K562 (cell line): ENCODE data around the gene CFL2. TPM values are rescaled to one million over a fixed set of nuclear protein-coding genes. Genes with fewer than 3 reads are reported as not detected.

Experiments used
- ATAC-seq: fragments of 200-7000 bp; cut with Tn5 transposase; 3 replicates; pipeline ENCODE4 v1.9.1; 2020; ENCODE audit warnings: moderate library complexity
- Bru-seq: library from RNA; stranded (reverse); fragments of 400-500 nt; gene quantifications from one replicate; lab custom pipeline; 2021; lab: Mats Ljungman, UMichigan
- BruChase-seq, 2 experiments: library from RNA; stranded (reverse); fragments of 400-500 nt; gene quantifications; one replicate each; lab custom pipeline; 2021; lab: Mats Ljungman, UMichigan
- BruUV-seq: library from RNA; stranded (reverse); fragments of 400-500 nt; replicated peaks from 2 replicates; lab custom pipeline; 2021; lab: Mats Ljungman, UMichigan
- CTCF ChIA-PET: fragments of 300-600 bp; formaldehyde crosslinking; extraction: SDS; loops from one replicate; lab custom pipeline; 2021; ENCODE audit warnings: low intra/inter-chr PET ratio; lab: Yijun Ruan, JAX
- POLR2A ChIA-PET: fragments of 300-600, 350-650 bp; sonication (Branson Sonifier 250); formaldehyde crosslinking; extraction: SDS; loops from one replicate; lab custom pipeline; 2021; ENCODE audit warnings: antibody characterized with exemption, inconsistent platforms; lab: Yijun Ruan, JAX
- DNase-seq, 4 experiments: peaks; one replicate each; pipeline versions ENCODE4 v3.0.0 to v3.0.0-alpha.2; 2011 to 2018; ENCODE audit warnings: low spot score in 3 of 4, mixed read lengths in 3 of 4; ENCODE audit errors: extremely low read depth in 1 of 4
- FAIRE-seq: peaks from 2 replicates; lab custom pipeline; 2011; peaks lifted over from hg19 to GRCh38; lab: Jason Lieb, UNC
- H2AFZ ChIP-seq: 2 replicates; pipeline ENCODE4 v1.6.0; 2011; ENCODE audit warnings: low read depth, low read length, control low read depth, inconsistent platforms
- H3K27ac ChIP-seq: fragments of 200-600 bp; 3 replicates; pipeline ENCODE4 v1.8.0; 2011; ENCODE audit warnings: low read depth, mild to moderate bottlenecking, control low read depth, inconsistent platforms, low read length, moderate library complexity, mixed read lengths; ENCODE audit errors: extremely low read depth
- H3K27me3 ChIP-seq, 2 experiments: fragments of 300-600 bp in 1 of 2; 2 replicates in 1 of 2; 3 replicates in 1 of 2; pipeline versions ENCODE4 v1.6.0 to v1.8.0; 2011; ENCODE audit warnings: inconsistent platforms in 2 of 2, low read length in 2 of 2, mild to moderate bottlenecking in 1 of 2, mixed read lengths in 1 of 2, moderate library complexity in 1 of 2; ENCODE audit not compliant: control insufficient read depth in 2 of 2, insufficient read depth in 2 of 2
- H3K36me3 ChIP-seq: fragments of 300-600 bp; 3 replicates; pipeline ENCODE4 v1.8.0; 2011; ENCODE audit warnings: mild to moderate bottlenecking, low read length, inconsistent platforms; ENCODE audit not compliant: control insufficient read depth, insufficient read depth
- H3K4me1 ChIP-seq, 2 experiments: fragments of 200-600 bp in 1 of 2; replicated peaks in 1 of 2; 2 replicates in 1 of 2; 3 replicates in 1 of 2; pipeline versions ENCODE4 v1.5.1 to v1.8.0; 2011; ENCODE audit warnings: inconsistent platforms in 2 of 2, low read length in 2 of 2, mild to moderate bottlenecking in 1 of 2, mixed read lengths in 1 of 2, moderate library complexity in 1 of 2; ENCODE audit not compliant: control insufficient read depth in 2 of 2, insufficient read depth in 2 of 2
- H3K4me2 ChIP-seq: 2 replicates; pipeline ENCODE4 v1.6.1; 2011; ENCODE audit warnings: low read length, control low read depth, inconsistent platforms, mixed read lengths; ENCODE audit not compliant: insufficient read depth
- H3K4me3 ChIP-seq: fragments of 200-600 bp; sonication (generic), shearing (Covaris generic); 2 replicates; pipeline ENCODE4 v1.5.1; 2016; ENCODE audit warnings: control low read depth, inconsistent platforms
- H3K79me2 ChIP-seq: fragments of 200-600 bp; 3 replicates; pipeline ENCODE4 v1.8.0; 2011; ENCODE audit warnings: low read length, inconsistent platforms; ENCODE audit not compliant: control insufficient read depth, insufficient read depth
- H3K9ac ChIP-seq, 2 experiments: 2 replicates each; pipeline versions ENCODE4 v1.6.0 to v1.6.1; 2011; ENCODE audit warnings: low read depth in 2 of 2, low read length in 2 of 2, control low read depth in 1 of 2, inconsistent platforms in 1 of 2, mild to moderate bottlenecking in 1 of 2, mixed read lengths in 1 of 2; ENCODE audit not compliant: insufficient read depth in 1 of 2
- H3K9me1 ChIP-seq: one replicate; pipeline ENCODE4 v1.6.0; 2011; ENCODE audit warnings: inconsistent platforms, mild to moderate bottlenecking, low read length, moderate library complexity; ENCODE audit not compliant: control insufficient read depth, insufficient read depth
- H3K9me3 ChIP-seq: replicated peaks from 2 replicates; pipeline ENCODE4 v1.5.1; 2011; ENCODE audit warnings: low read depth, low read length, inconsistent platforms; ENCODE audit not compliant: control insufficient read depth, insufficient read depth
- H4K20me1 ChIP-seq: replicated peaks from 2 replicates; pipeline ENCODE4 v1.6.1; 2011; ENCODE audit warnings: low read length, inconsistent platforms, mixed read lengths; ENCODE audit not compliant: control insufficient read depth, insufficient read depth
- CBX2 ChIP-seq: fragments of 200-600 bp; sonication (generic); IDR thresholded peaks from one replicate; pipeline ENCODE4 v1.6.1; 2012; ENCODE audit warnings: mild to moderate bottlenecking, low read length, inconsistent platforms; ENCODE audit not compliant: insufficient read depth, poor library complexity, severe bottlenecking
- CTBP1 ChIP-seq: fragments of 450-650 bp; IDR thresholded peaks from 2 replicates; pipeline ENCODE4 v1.6.1; 2016; ENCODE audit warnings: borderline replicate concordance
- RAD51 ChIP-seq: fragments of 450-650 bp; IDR thresholded peaks from 2 replicates; pipeline ENCODE4 v1.7.1; 2016; ENCODE audit warnings: low read depth, mild to moderate bottlenecking, borderline replicate concordance
- SIX5 ChIP-seq, 2 experiments: IDR thresholded peaks; 2 replicates each; pipeline ENCODE4 v1.6.1; 2011; ENCODE audit warnings: low read length in 2 of 2, borderline replicate concordance in 1 of 2, low read depth in 1 of 2, mild to moderate bottlenecking in 1 of 2, moderate library complexity in 1 of 2; ENCODE audit not compliant: insufficient read depth in 1 of 2
- USF2 ChIP-seq: sonication (generic); formaldehyde crosslinking; IDR thresholded peaks from 2 replicates; pipeline ENCODE4 v1.5.0; 2020; ENCODE audit warnings: missing genetic modification reagents
- ZEB2 ChIP-seq: fragments of 450-650 bp; IDR thresholded peaks from 2 replicates; pipeline ENCODE4 v1.6.1; 2016
- ZFP1 ChIP-seq: fragments of 450-650 bp; formaldehyde crosslinking; IDR thresholded peaks from 2 replicates; pipeline ENCODE4 v1.4.0; 2020; ENCODE audit warnings: mild to moderate bottlenecking, mixed read lengths
- ZFPM2 ChIP-seq: fragments of 250-450 bp; sonication (Bioruptor Pico); IDR thresholded peaks from 2 replicates; pipeline ENCODE4 v1.5.1; 2022; ENCODE audit warnings: mild to moderate bottlenecking
- WGBS: fragments of 100-300 bp; shearing (Covaris generic); methylation state at CpG from one replicate; pipeline ENCODE4 v1.1.6; 2016; ENCODE audit warnings: low coverage, mixed read lengths; ENCODE audit not compliant: insufficient coverage; ENCODE audit errors: missing lambda C conversion rate; 5-methylcytosine and 5-hydroxymethylcytosine counted together
- in situ Hi-C: fragments of 300-500 bp; cut with MboI; formaldehyde crosslinking; loops from 4 replicates; pipeline ENCODE4 v1.15.0; 2018; ENCODE audit warnings: inconsistent platforms, mixed read lengths
- intact Hi-C: fragments of 100-400 bp; cut with micrococcal nuclease; formaldehyde crosslinking; loops from 2 replicates; pipeline ENCODE4 v1.14.2; 2022
- long read RNA-seq, 3 experiments: library from polyadenylated mRNA in 2 of 3; library from RNA in 1 of 3; unstranded in 2 of 3; stranded (forward) in 1 of 3; transcript quantifications; one replicate each; pipeline ENCODE4 v2.0.0, GENCODE V29; 2019 to 2022
- polyA minus RNA-seq, 3 experiments: library from RNA; depleted of rRNA, polyadenylated mRNA; stranded (reverse); fragments of >200 nt; gene quantifications; 2 replicates each; pipeline ENCODE4 v1.2.3, GENCODE V29; 2011
- polyA plus RNA-seq, 8 experiments: library from polyadenylated mRNA; depleted of rRNA in 4 of 8; stranded (reverse) in 5 of 8; unstranded in 3 of 8; fragments of >200 nt; fragmentation: Nextera tagmentation in 2 of 8; fragmentation: Illumina TruSeq in 1 of 8; extraction: Ambion mirVana in 2 of 8; extraction: Trizol in 1 of 8; gene quantifications; 2 replicates each; pipeline versions ENCODE4 v1.2.1 to v1.2.3, GENCODE V29; 2011 to 2014; ENCODE audit warnings: inconsistent platforms in 1 of 8, missing spikeins in 1 of 8
- total RNA-seq, 7 experiments: library from RNA; depleted of rRNA in 6 of 7; stranded (reverse); fragments of >200 nt in 6 of 7; fragmentation: Illumina TruSeq in 2 of 7; extraction: Trizol in 2 of 7; gene quantifications; 2 replicates each; pipeline versions ENCODE4 v1.2.1 to v1.2.3, GENCODE V29; 2011 to 2021; ENCODE audit warnings: low replicate concordance in 1 of 7
- TF ChIP-seq, protein P1 (sequence below): fragments of 450-650 bp; formaldehyde crosslinking; IDR thresholded peaks from 2 replicates; pipeline ENCODE4 v1.4.0; 2020; ENCODE audit warnings: mild to moderate bottlenecking, mixed read lengths
- TF ChIP-seq, protein P2 (sequence below): conservative IDR thresholded peaks from 2 replicates; pipeline ENCODE4 v1.6.1; 2011; ENCODE audit warnings: low read depth, mild to moderate bottlenecking, low read length; ENCODE audit not compliant: control insufficient read depth

The CFL2 gene
- total RNA-seq (2011; cell fraction: chromatin; rRNA removed; ENCODE audit: low replicate concordance): 4.9 and 13.4 TPM in 2 replicates
- 1.2 and 1.3 TPM in 2 replicates for total RNA-seq (2011; cell fraction: nucleolus; rRNA removed)
- total RNA-seq (2011; cell fraction: nucleoplasm; rRNA removed): 6.7 and 17.6 TPM in 2 replicates
- total RNA-seq (2014; rRNA removed): 2.0 and 5.0 TPM in 2 replicates
- 4.0 and 5.0 TPM in 2 replicates for total RNA-seq (2014; rRNA removed; fragmentation: Illumina TruSeq; extraction: Trizol)
- 4.2 and 4.6 TPM in 2 replicates for total RNA-seq (2015; rRNA removed; fragmentation: Illumina TruSeq; extraction: Trizol)
- 6.5 TPM in 2 replicates for total RNA-seq (2021)
- polyA plus RNA-seq (2011; rRNA removed): 4.4 and 5.1 TPM in 2 replicates
- polyA plus RNA-seq (2011; cell fraction: cytosol; rRNA removed): 1.3 and 2.9 TPM in 2 replicates
- 3.8 and 6.6 TPM in 2 replicates for polyA plus RNA-seq (2011; cell fraction: nucleus; rRNA removed)
- 5.9 and 7.4 TPM in 2 replicates for polyA plus RNA-seq (2012)
- 7.1 and 12.7 TPM in 2 replicates for polyA plus RNA-seq (2014; fragmentation: Illumina TruSeq; extraction: Trizol)
- polyA plus RNA-seq (2014; fragmentation: Nextera tagmentation; extraction: Ambion mirVana): 1 to 10 TPM; 5.8 to 5.9 TPM
- polyA plus RNA-seq (2014; rRNA removed): 3.2 and 8.1 TPM in 2 replicates
- 9.3 and 10.7 TPM in 2 replicates for polyA minus RNA-seq (2011; rRNA and poly(A)+ RNA removed)
- polyA minus RNA-seq (2011; cell fraction: cytosol; rRNA and poly(A)+ RNA removed): 2.5 and 3.2 TPM in 2 replicates
- 1.8 and 5.9 TPM in 2 replicates for polyA minus RNA-seq (2011; cell fraction: nucleus; rRNA and poly(A)+ RNA removed)
- Bru-seq, nascent RNA: percentile 86 among the genes with signal in this experiment
- BruChase-seq, experiment 1, labeled RNA remaining after a 2-hour chase: percentile 81 among the genes with signal in this experiment
- percentile 82 among the genes with signal in this experiment for BruChase-seq, experiment 2, labeled RNA remaining after a 6-hour chase
- long read RNA-seq, experiment 1, full-length matches to known transcripts: 25 of 28 reads
- long read RNA-seq, experiment 1, partial matches to known transcripts: 2 of 28 reads
- long read RNA-seq, experiment 1, other reads (novel, unspliced or antisense): 1 of 28 reads
- long read RNA-seq, experiment 2, full-length matches to known transcripts: 3 of 6 reads
- long read RNA-seq, experiment 2, partial matches to known transcripts: 0 of 6 reads
- long read RNA-seq, experiment 2, other reads (novel, unspliced or antisense): 3 of 6 reads
- long read RNA-seq, experiment 3, full-length matches to known transcripts: 11 of 11 reads
- long read RNA-seq, experiment 3, partial matches to known transcripts: 0 of 11 reads
- long read RNA-seq, experiment 3, other reads (novel, unspliced or antisense): 0 of 11 reads

GRCh38 chr14:34714320-34715126 is at the start of gene CFL2:
TSS of gene CFL2 (minus strand) at chr14:34714593. CDS start at chr14:34714540, 53 bp downstream.
- FAIRE-seq: no peak
- TF ChIP-seq, protein P1, sequence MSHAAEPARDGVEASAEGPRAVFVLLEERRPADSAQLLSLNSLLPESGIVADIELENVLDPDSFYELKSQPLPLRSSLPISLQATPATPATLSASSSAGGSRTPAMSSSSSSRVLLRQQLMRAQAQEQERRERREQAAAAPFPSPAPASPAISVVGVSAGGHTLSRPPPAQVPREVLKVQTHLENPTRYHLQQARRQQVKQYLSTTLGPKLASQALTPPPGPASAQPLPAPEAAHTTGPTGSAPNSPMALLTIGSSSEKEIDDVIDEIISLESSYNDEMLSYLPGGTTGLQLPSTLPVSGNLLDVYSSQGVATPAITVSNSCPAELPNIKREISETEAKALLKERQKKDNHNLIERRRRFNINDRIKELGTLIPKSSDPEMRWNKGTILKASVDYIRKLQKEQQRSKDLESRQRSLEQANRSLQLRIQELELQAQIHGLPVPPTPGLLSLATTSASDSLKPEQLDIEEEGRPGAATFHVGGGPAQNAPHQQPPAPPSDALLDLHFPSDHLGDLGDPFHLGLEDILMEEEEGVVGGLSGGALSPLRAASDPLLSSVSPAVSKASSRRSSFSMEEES (CRISPR knock-in tag): peak; percentile 85
- TF ChIP-seq USF2 (CRISPR knock-in tag) (peak; percentile 73), SIX5 (IDR thresholded peaks at IDR 0.05; ENCODE audit: borderline replicate concordance in 1 of 2, insufficient read depth in 1 of 2, low read depth in 1 of 2, low read length in 2 of 2) (no peak), ZFPM2 (no peak), CTBP1 (peak; percentile 60; the same call in 1 of the 2 replicates), ZEB2 (no peak), CBX2 (no peak), ZFP1 (CRISPR knock-in tag) (no peak), RAD51 (no peak)
- TF ChIP-seq, protein P2, sequence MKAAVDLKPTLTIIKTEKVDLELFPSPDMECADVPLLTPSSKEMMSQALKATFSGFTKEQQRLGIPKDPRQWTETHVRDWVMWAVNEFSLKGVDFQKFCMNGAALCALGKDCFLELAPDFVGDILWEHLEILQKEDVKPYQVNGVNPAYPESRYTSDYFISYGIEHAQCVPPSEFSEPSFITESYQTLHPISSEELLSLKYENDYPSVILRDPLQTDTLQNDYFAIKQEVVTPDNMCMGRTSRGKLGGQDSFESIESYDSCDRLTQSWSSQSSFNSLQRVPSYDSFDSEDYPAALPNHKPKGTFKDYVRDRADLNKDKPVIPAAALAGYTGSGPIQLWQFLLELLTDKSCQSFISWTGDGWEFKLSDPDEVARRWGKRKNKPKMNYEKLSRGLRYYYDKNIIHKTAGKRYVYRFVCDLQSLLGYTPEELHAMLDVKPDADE: no peak

More at GRCh38 chr14:34714320-34715126, at the start of gene CFL2:
- WGBS: 2% methylated on average over 33 of the region's 76 CpGs
- peak within 1 kb of the TSS; percentile 85 for H3K4me2 ChIP-seq
- ChIA-PET POLR2A (interaction anchor here (0.6 to 1.8 kb wide), 7 partner anchors 10 to 708 kb away, joined by 3 to 7 read pairs (median 3); partner anchors contain the start of genes PPP2R3C and PRORP), CTCF (interaction anchor here (0.6 to 0.7 kb wide), 2 partner anchors 70 to 769 kb away, joined by 3 read pairs; no protein-coding TSS in a partner anchor)
- no peaks in the 10 kb centered on the region for H4K20me1 ChIP-seq
- peaks cover 5 to 19% of the 10 kb centered on the region in 2 experiments; a peak in 4 of 5 replicates for H3K4me1 ChIP-seq
- BruUV-seq: no TSS peak
- H3K36me3 ChIP-seq: peaks cover 13% of the 10 kb centered on the region
- peaks cover 21% of the 10 kb centered on the region for H3K79me2 ChIP-seq
- DNase-seq (peak; percentile 68 to 88 (median 88)), ATAC-seq (peak; percentile 98)
- H3K4me3 ChIP-seq: peak within 1 kb of the TSS; percentile 89
- H3K9me3 ChIP-seq: no peaks in the 10 kb centered on the region
- peak within 1 kb of the TSS; percentile 89 for H2AFZ ChIP-seq
- in situ Hi-C loops (loop anchor here (5.0 kb wide), 1 partner anchor 32 kb away; no protein-coding TSS in a partner anchor), intact Hi-C loops (no loop called here)
- no peaks in the 10 kb centered on the region for H3K27me3 ChIP-seq
- peak within 1 kb of the TSS; percentile 84 to 95 for H3K9ac ChIP-seq
- peak within 1 kb of the TSS; percentile 86 for H3K27ac ChIP-seq
- no peaks in the 10 kb centered on the region for H3K9me1 ChIP-seq
